ENCODE results near the gene RPA4. TPM values are rescaled to one million over a fixed set of nuclear protein-coding genes. Genes with fewer than 3 reads are reported as not detected.

The RPA4 gene
- total and polyA plus RNA-seq, 3 donors from 2014 or later = 1.6 to 10.6 (median 8.7) TPM

- no peaks in the 10 kb centered on the region for H3K4me1 ChIP-seq
- no peaks in the 10 kb centered on the region for H3K9me3 ChIP-seq
- TF ChIP-seq POLR2A (IDR thresholded peaks at IDR 0.05) = no peak
- TF ChIP-seq CTCF (IDR thresholded peaks at IDR 0.05) = no peak
- no peak for DNase-seq
- no peak overlapping the region for H3K4me3 ChIP-seq
- intact Hi-C loops (cut with DNase I; ENCODE audit: low total_unique reads) = no loop called here
- no peaks in the 10 kb centered on the region for H3K36me3 ChIP-seq (ENCODE audit: low read depth, missing control alignments)
- no peaks in the 10 kb centered on the region for H3K27me3 ChIP-seq
- H3K27ac ChIP-seq = no peak overlapping the region
These were observed 45.3 kb downstream of the RPA4 start for GRCh38 chrX:96929036-96929435.

Other genes with a start within 250 kb of the RPA4 start
- 10 to 100 TPM; 67.4 to 68.3 TPM for gene DIAPH2, start 199.1 kb upstream of the RPA4 start, total RNA-seq
- 13.1 TPM for gene DIAPH2, start 199.1 kb upstream of the RPA4 start, polyA plus RNA-seq (ENCODE audit: insufficient read depth, low read depth, low replicate concordance)

Measured in testis (tissue), 3 donors.